ENCODE results near the gene ZFAND2B.

ZFAND2B gene, protein sequence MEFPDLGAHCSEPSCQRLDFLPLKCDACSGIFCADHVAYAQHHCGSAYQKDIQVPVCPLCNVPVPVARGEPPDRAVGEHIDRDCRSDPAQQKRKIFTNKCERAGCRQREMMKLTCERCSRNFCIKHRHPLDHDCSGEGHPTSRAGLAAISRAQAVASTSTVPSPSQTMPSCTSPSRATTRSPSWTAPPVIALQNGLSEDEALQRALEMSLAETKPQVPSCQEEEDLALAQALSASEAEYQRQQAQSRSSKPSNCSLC

GRCh38 chr2:219206328-219207133, at the start of gene ZFAND2B:
Gene ZFAND2B, plus strand, starts transcription at chr2:219206782. Its CDS starts 206 bp downstream, at chr2:219206988.
- peak; percentile 93 for DNase-seq

DNA sequence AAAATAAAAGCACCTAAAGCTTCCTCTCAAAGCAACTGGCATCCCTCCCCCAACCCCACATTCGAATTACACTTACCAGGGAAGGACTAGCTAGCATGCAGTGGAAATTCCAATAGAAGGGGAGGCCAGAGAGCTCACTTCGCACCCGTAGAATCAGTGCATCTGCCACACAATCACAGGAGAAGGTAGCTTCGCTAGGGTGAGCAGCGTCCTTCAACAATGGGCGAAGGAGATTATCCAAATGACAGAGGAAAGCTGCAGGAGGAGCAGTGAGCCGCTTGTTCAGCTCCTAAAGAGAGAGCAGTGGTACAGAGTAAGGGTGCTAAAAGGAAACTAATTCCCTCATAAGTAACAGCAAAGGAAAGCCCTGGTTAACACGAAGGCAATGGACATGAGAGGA, 49.2 kb upstream of the ZFAND2B start:
- no peak for DNase-seq

DNA sequence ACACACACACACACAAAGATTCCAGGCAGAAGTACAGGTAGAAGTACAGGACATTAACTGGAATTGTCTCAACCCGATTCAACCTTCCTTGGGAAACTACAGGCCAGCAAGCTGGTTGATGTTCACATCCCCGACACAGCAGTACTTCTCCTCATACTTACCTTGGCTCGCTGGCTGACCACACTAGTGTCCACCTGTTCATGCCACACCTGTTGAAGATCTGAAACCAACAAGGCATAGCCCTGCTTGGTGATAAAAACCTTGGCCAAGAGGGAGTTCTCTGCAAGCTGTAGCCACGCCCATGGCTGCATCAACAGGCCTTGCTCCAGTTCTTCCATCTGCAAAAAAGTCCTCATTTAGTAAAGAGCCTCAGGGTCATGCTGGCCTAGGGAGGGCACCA, 48.6 kb upstream of the ZFAND2B start:
- DNase-seq = no peak

DNA sequence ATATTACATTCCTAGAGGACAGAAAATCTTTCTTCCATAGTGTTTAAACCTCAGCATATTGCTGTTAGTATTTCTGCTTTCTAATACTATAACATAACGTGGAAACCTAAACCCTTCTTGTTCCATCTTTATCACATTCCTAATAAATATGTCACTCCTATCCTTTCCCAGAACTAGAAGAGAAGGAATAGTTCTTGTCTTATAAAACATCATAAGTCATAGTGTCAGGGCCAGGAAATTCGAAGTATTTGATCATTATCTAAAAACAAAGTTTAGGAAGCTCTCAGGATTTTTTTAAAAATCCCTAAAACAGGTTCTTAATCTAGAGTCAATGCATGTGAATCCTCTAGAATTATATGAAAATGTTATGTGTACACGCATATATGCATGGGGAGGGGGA, 48.0 kb upstream of the ZFAND2B start:
- peak; percentile 58 for DNase-seq

DNA sequence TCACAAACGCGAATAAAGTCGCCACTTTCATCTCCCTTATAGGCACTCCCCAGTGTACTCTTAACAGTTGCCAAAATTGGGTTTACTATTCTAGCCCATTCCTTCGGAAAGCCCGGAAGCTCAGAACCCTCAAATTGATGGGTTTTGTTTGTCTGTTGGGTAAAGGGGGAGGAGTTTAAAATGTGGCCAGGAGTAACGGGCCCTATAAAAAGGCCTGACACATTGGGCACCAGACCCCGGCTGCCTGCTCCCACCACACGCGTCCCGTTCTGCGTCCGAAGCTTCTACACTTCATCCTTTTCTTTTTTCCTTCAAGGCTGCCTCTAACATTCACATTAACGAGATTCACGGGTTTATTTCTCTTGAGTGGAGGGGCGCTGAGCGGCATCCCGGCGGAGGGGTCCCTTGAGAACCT, 46.8 kb upstream of the ZFAND2B start:
- no peak for DNase-seq

DNA sequence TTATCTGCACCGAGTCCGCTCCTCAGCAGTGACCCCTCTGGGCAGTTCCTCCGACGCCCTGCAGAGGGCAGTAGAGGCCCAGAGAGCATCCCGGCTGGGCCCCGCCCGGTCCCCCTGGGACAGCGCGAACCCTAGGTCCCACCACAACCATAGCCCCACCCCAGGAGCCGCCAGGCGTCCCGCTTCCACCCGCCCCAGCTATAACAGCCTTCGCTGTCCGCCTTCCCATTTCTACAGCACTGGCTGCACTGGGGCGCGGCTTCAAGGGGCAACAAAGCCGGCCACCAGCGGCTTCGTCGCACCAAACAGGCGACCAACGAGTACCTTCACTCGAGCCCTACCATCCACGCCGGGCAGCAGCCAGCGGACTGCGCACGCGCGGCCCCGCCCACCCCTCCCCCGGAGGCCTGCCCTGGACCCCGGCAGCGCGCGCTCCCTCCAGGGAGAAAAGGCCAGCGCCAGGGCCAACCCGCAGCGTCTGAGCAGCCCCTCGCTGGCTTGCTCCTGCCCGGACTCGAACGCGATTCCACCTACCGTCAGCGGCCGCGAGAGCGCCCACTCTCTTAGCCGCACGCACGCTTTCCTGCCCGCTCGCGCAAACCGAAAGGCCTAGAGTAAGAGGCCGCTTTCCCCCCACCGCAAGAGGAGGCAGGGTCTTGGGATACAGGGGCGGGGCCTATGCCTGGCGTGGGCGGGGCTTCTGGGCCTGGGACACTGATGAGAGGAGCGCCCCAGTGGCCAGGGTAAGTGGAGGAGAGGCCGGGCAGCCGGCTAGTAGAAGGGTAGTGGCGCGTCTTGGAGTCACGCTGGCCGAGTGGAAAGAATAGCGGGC, 46.2 kb upstream of the ZFAND2B start, which contains the start of gene NHEJ1:
Gene NHEJ1, minus strand, starts transcription at position 630 of the 832 bp plus-strand sequence. CDS start 2,453 bp downstream, outside the sequence.
- peak; percentile 94 for DNase-seq

GRCh38 chr2:219161097-219161496, 45.5 kb upstream of the ZFAND2B start:
- no peak for DNase-seq

- no peak for DNase-seq
Measured at GRCh38 chr2:219163156-219163555, 43.4 kb upstream of the ZFAND2B start.

GRCh38 chr2:219165058-219165911, 41.3 kb upstream of the ZFAND2B start:
- DNase-seq = no peak

- no peak for DNase-seq
Measured at GRCh38 chr2:219167997-219168396, 38.6 kb upstream of the ZFAND2B start.

GRCh38 chr2:219168526-219168925, 38.1 kb upstream of the ZFAND2B start:
- DNase-seq = no peak

DNA sequence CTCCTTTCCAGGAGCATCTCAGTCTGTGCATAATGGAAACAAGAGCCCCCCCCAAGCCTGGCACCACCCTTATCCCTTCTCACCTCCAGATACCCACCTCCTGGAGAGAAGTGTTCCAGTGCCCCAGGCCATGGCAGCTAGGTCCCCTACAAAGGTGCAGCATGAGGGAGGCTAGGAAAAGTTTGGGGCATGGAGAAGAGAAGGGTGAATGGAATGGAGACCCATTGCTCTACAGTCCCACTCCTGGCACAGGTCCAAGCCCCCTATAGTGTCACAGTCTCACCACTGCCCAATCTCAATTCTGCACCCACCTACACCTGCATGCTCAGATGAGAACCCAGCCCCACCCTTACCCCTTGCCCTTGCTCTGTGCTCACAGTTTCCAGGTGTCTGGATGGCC, 37.6 kb upstream of the ZFAND2B start:
- DNase-seq = no peak

DNA sequence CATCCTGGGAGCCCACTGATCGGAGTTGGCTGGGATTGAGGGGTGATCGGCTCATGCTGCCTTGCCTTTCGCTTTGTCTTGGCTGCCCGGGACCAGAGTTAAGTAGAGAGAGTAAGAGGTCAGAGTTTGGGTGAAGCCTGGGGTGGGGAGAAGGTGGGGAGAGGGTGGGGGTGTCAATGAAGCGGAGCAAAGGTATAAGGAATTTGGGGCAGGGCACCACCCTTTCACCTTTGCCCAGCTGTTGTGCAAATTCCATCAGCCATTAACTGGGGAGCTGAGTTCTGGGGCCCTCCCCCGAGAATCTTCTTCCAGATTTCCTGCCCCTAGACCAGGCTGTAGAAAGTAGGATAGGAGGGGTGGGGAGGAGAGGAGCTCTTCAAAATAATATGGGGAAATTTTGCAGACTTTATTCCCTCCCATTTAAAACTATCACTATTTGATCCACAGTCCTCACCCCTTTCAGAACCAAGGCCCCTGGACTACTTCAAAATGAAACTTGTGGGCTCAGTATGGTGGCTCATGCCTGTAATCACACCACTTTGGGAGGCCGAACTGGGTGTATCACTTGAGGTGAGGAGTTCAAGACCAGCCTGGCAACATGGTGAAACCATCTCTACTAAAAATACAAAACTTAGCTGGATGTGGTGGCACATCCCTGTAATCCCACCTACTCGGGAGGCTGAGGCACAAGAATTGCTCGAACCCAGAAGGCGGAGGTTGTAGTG, 36.5 kb upstream of the ZFAND2B start, which contains the start of gene SLC23A3:
Gene SLC23A3, minus strand, starts transcription at position 100 of the 725 bp plus-strand sequence. Its CDS starts 45 bp downstream, at position 55.
- no peak for DNase-seq

DNA sequence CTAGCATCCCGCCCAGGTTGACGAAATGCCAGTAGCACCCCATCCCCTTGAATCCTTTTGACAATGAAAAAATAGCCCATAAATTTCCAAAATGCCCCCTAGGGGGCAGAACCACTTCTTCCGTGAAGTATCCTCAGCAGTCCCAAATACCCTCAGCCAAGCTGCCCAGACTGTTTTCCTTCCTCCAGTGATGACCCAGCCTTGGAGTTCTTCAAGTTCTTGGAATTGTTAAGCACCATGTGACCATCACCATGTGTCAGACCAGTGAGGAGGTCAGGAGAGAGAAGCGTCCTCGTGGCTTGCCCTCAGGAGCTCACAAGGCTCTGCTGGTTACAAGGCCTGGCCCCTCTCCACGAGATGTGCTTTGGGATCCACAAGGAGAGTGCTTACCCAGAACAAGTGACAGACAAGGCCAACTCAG, 35.3 kb upstream of the ZFAND2B start:
- peak; percentile 89 for DNase-seq

- no peak for DNase-seq
Measured at GRCh38 chr2:219172231-219173154, 34.1 kb upstream of the ZFAND2B start.

- no peak for DNase-seq
Measured at GRCh38 chr2:219173176-219173575, 33.4 kb upstream of the ZFAND2B start.

DNA sequence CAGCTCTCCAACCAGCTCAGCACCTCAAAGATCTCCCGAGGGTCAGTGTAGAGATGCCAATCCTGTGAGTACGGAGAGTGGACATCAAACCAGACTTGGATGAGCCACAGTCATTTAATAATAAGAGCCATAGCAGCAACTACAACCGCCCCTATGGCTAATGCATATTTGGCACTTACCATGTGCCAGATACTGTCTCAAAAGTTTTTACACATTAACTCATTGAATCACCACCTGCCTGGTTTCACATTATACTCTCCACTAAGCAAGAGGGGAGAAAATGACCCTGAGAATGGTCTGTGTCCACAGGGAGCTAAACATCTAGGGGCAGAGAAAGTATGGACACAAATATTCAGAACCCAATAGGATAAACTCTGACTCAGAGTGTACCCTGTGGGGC, 32.4 kb upstream of the ZFAND2B start:
- no peak for DNase-seq

- DNase-seq = no peak
Measured at GRCh38 chr2:219174801-219175200, 31.8 kb upstream of the ZFAND2B start.

- no peak for DNase-seq
Measured at GRCh38 chr2:219175486-219175885, 31.1 kb upstream of the ZFAND2B start.

Measured in EL (cell line).